Activated CD8-positive, alpha-beta T cell treated with anti-CD3 and anti-CD28 coated beads for 36 hours (primary cell): ENCODE measurements around the gene TMC8. TPM values are rescaled to one million over a fixed set of nuclear protein-coding genes. Genes with fewer than 3 reads are reported as not detected.
A peak's percentile ranks its signal among the peaks of the same experiment; 100 is the strongest.

Experiments used
- ATAC-seq: fragments of 200-7000 bp; cut with Tn5 transposase; one replicate; pipeline ENCODE4 v1.10.0; 2021; ENCODE audit warnings: mild to moderate bottlenecking, moderate library complexity
- CTCF ChIA-PET: fragments of 350-600 bp; sonication (Branson Sonifier 250); formaldehyde crosslinking; loops from one replicate; lab custom pipeline; 2021; ENCODE audit warnings: antibody characterized with exemption; lab: Charles Lee
- POLR2A ChIA-PET: fragments of 350-600 bp; sonication (Branson Sonifier 250); formaldehyde crosslinking; loops from one replicate; lab custom pipeline; 2021; ENCODE audit warnings: antibody characterized with exemption; lab: Charles Lee
- DNase-seq: peaks from one replicate; pipeline ENCODE4 v3.0.0-alpha.2; 2020
- H3K27ac Mint-ChIP-seq: one replicate; pipeline ENCODE4 v1.8.0; 2021; ENCODE audit warnings: mild to moderate bottlenecking, mixed read lengths
- H3K27me3 Mint-ChIP-seq: one replicate; pipeline ENCODE4 v1.8.0; 2021; ENCODE audit warnings: mixed read lengths
- H3K36me3 Mint-ChIP-seq: one replicate; pipeline ENCODE4 v1.8.0; 2021; ENCODE audit warnings: low read depth, mixed read lengths
- H3K4me1 Mint-ChIP-seq: one replicate; pipeline ENCODE4 v1.8.0; 2021; ENCODE audit warnings: low read depth, mixed read lengths
- H3K4me3 Mint-ChIP-seq: one replicate; pipeline ENCODE4 v1.8.0; 2021; ENCODE audit warnings: mild to moderate bottlenecking, moderate library complexity, mixed read lengths
- H3K9me3 Mint-ChIP-seq: one replicate; pipeline ENCODE4 v1.8.0; 2021; ENCODE audit warnings: mixed read lengths
- CTCF ChIP-seq: fragments of 200-600 bp; IDR thresholded peaks from one replicate; pipeline ENCODE4 v1.8.0; 2022; ENCODE audit warnings: antibody characterized with exemption, mild to moderate bottlenecking
- intact Hi-C: fragments of 100-400 bp; cut with micrococcal nuclease; formaldehyde crosslinking; loops from one replicate; pipeline ENCODE4 v1.10.0; 2022
- total RNA-seq, 2 experiments: library from RNA; stranded (reverse); gene quantifications; one replicate each; pipeline ENCODE4 v1.2.3, GENCODE V29; 2021

Gene TMC8
- total RNA-seq, 2 experiments from 2014 or later: 182 to 197 TPM

DNA sequence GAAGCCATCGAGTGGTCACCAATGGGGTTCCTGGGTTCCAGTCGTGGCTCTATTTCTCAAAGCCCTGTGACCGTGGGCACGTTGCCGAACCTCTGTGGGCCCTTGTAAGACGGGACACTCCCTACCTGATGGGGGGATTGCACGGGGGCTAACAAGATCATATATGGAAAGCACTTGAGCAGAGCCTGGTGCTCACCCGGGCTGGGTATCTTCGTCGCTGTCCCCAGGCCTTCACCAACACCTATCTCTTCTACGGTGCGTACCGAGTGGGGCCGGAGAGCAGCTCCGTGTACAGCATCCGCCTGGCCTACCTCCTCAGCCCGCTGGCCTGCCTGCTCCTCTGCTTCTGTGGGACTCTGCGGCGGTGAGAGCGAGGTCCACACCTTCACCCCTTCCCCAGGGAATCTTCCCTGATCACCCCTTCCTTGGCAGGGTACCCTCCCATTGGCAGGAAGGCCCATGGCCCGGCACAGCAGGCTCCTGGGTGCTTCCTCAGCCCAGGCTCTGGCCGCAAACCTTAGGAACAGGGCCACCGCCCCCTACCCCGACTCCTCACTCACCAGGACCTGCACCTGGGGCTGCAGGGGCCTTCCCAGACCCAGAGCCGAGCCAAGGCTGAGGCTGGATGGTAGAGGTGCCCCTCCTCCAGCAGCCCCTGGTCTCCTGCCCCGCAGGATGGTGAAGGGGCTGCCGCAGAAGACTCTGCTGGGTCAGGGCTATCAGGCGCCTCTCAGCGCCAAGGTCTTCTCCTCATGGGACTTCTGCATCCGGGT, 2.8 kb downstream of the TMC8 start:
- peaks cover 65% of the 10 kb centered on the region for H3K4me1 Mint-ChIP-seq
- H3K27ac Mint-ChIP-seq: peak overlapping the region; percentile 72
- POLR2A ChIA-PET: interaction anchor here (2.3 to 19.2 kb wide), 4 partner anchors 5 to 22 kb away, joined by 7 to 335 read pairs (median 176); partner anchors contain the start of genes C17orf99, TMC6 and TMC8
- ATAC-seq (no peak), DNase-seq (peak; percentile 40)
- TF ChIP-seq CTCF: no peak
- H3K4me3 Mint-ChIP-seq: peak overlapping the region; percentile 78
- no peaks in the 10 kb centered on the region for H3K9me3 Mint-ChIP-seq
- intact Hi-C loops: no loop called here
- CTCF ChIA-PET: interaction anchor here (0.8 to 6.4 kb wide), 11 partner anchors 8 to 118 kb away, joined by 3 to 83 read pairs (median 5); partner anchors contain the start of genes TK1 and TMC6
- peaks cover 63% of the 10 kb centered on the region for H3K36me3 Mint-ChIP-seq
- no peaks in the 10 kb centered on the region for H3K27me3 Mint-ChIP-seq

DNA sequence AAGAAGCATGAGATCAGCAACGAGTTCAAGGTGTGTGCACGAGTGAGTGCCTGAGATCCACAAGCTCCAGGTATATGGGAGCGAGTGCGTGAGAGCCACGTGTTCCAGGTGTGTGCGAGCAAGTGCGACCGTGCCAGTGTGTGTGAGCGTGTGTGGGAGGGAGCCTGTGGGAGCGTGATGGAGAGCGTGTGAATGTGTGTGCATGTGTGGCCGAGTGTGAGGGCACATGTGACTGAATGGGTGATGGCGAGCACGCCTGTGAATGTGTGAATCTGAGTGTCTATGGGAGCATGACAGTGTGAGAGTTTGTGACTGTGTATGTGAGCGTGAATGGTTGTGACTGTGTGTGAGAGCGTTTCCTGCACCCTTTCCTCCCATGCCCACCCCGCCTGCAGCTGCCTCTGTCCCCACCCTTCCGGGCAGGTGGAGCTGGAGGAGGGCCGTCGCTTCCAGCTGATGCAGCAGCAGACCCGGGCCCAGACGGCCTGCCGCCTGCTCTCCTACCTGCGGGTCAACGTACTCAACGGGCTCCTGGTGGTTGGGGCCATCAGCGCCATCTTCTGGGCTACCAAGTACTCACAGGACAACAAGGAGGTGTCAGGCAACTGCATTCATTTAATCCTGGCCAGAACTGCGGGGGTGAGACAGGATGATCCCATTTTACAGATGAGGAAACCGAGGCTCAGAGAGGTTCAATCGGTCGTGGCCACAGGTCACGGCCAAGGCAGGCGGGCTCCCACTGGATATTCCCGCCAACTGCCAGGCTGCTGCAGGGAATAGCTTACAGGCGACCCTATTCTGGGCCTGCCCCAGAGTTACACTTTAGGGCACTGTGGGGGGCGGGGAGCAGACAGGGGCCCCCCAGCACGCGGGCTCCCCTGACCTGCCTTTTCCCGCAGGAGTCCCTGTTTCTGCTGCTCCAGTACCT, 3.7 kb downstream of the TMC8 start:
- ATAC-seq (peak; percentile 8), DNase-seq (peak; percentile 88)
- no peaks in the 10 kb centered on the region for H3K27me3 Mint-ChIP-seq
- H3K4me1 Mint-ChIP-seq: peaks cover 69% of the 10 kb centered on the region
- peaks cover 70% of the 10 kb centered on the region for H3K36me3 Mint-ChIP-seq
- H3K9me3 Mint-ChIP-seq: no peaks in the 10 kb centered on the region
- H3K4me3 Mint-ChIP-seq: peak overlapping the region; percentile 78
- ChIA-PET POLR2A (interaction anchor here (1.2 to 19.2 kb wide), 9 partner anchors 4 to 52 kb away, joined by 3 to 335 read pairs (median 7); partner anchors contain the start of genes AFMID, C17orf99, TK1 and TMC6), CTCF (interaction anchor here (0.8 to 6.4 kb wide), 13 partner anchors 9 to 117 kb away, joined by 3 to 83 read pairs (median 4); partner anchors contain the start of genes TK1 and TMC6)
- peak overlapping the region; percentile 69 for H3K27ac Mint-ChIP-seq
- TF ChIP-seq CTCF: peak; percentile 74
- intact Hi-C loops: no loop called here

DNA sequence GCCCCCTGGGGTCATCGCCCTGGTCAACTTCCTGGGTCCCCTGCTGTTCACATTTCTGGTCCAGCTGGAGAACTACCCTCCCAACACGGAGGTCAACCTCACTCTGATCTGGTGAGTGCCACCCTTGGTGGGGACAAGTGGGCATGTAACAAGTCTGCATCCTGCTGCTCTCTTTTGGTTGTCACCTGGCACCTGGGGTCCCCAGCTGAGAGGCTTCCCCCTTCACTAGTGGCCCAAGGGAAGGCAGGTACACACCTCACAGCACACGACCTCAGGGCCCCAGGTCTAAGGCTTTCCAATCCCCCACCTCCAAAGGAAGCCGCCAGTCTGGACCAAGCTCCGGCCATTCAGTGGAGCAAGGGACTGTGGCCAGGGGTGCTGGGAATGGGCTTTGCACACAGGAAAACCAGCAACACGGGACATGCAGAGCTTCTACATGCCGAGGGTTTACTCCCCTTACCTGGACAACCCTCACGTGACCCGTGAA, 4.4 kb downstream of the TMC8 start:
- DNase-seq (no peak), ATAC-seq (no peak)
- CTCF ChIA-PET: interaction anchor here (0.8 to 6.4 kb wide), 10 partner anchors 10 to 52 kb away, joined by 3 to 83 read pairs (median 7); partner anchors contain the start of genes TK1 and TMC6
- no peak overlapping the region for H3K4me3 Mint-ChIP-seq
- peaks cover 72% of the 10 kb centered on the region for H3K36me3 Mint-ChIP-seq
- H3K9me3 Mint-ChIP-seq: no peaks in the 10 kb centered on the region
- H3K4me1 Mint-ChIP-seq: peaks cover 66% of the 10 kb centered on the region
- no peak overlapping the region for H3K27ac Mint-ChIP-seq
- POLR2A ChIA-PET: interaction anchor here (1.2 to 19.2 kb wide), 11 partner anchors 4 to 51 kb away, joined by 3 to 335 read pairs (median 7); partner anchors contain the start of genes AFMID, C17orf99, TK1 and TMC6
- intact Hi-C loops: no loop called here
- H3K27me3 Mint-ChIP-seq: no peaks in the 10 kb centered on the region
- TF ChIP-seq CTCF: no peak

DNA sequence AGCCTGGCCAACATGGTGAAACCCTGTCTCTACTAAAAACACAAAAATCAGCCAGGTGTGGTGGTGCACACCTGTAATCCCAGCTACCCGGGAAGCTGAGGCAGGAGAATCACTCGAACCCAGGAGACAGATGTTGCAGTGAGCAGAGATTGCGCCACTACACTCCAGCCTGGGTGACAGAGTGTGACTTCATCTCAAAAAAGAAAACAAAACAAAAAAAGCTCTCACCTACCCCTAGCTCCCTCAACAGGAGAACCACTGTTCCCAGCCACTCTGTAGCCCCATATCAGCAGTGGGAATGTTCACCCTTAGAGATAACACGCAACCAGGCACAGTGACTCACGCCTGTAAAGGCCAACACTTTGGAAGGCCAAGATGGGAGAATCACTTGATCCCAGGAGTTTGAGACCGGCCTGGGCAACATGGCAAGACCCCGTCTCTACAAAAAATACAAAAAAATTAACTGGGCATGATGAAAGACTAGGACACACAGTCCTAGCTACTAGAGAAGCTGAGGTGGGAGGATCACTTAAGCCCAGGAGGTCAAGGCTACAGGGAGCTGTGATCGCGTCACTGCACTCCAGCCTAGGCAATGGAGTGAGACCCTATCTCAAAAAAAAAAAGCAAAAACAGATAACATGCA, 5.4 kb downstream of the TMC8 start:
- POLR2A ChIA-PET: interaction anchor here (1.2 to 19.2 kb wide), 9 partner anchors 3 to 50 kb away, joined by 3 to 335 read pairs (median 7); partner anchors contain the start of genes AFMID, C17orf99, TK1 and TMC6
- CTCF ChIA-PET: interaction anchor here (1.3 to 6.4 kb wide), 7 partner anchors 11 to 51 kb away, joined by 3 to 83 read pairs (median 17); partner anchors contain the start of gene TMC6
- Mint-ChIP-seq H3K4me1 (peaks cover 69% of the 10 kb centered on the region), H3K27me3 (no peaks in the 10 kb centered on the region), H3K4me3 (no peak overlapping the region), H3K27ac (peak overlapping the region; percentile 50), H3K36me3 (peaks cover 72% of the 10 kb centered on the region), H3K9me3 (no peaks in the 10 kb centered on the region)
- ATAC-seq (no peak), DNase-seq (no peak)
- TF ChIP-seq CTCF: no peak
- intact Hi-C loops: no loop called here
